Transverse colon (tissue), 4 donors: ENCODE results near the gene CRISP2. TPM values are rescaled to one million over a fixed set of nuclear protein-coding genes. Genes with fewer than 3 reads are reported as not detected.
"Not testable (repeated sequence)": the region's sequence is repeated elsewhere in the genome, so short reads cannot be mapped to it uniquely, and the experiment has no call there.

Source experiments
- DNase-seq: peaks from one replicate; pipeline ENCODE4 v3.0.0-alpha.2; 2019
- H3K27ac ChIP-seq, 4 donors: fragments of 200-600 bp; sonication (generic); 2 replicates each; pipeline ENCODE4 v1.5.1; 2016 to 2018; ENCODE audit warnings: inconsistent platforms in 4 of 4
- H3K27me3 ChIP-seq: fragments of 200-600 bp; sonication (generic); 2 replicates; pipeline ENCODE4 v1.5.1; 2017; ENCODE audit warnings: inconsistent platforms
- H3K36me3 ChIP-seq, 4 donors: fragments of 200-600 bp; sonication (generic); 2 replicates each; pipeline ENCODE4 v1.5.1; 2017 to 2019; ENCODE audit warnings: inconsistent platforms in 4 of 4
- H3K4me1 ChIP-seq, 4 donors: fragments of 200-600 bp; sonication (generic); 2 replicates each; pipeline ENCODE4 v1.5.1; 2017 to 2020; ENCODE audit warnings: inconsistent platforms in 4 of 4
- H3K4me3 ChIP-seq, 4 donors: fragments of 200-600 bp; sonication (generic); 1 replicate in 1 of 4; 2 replicates in 3 of 4; pipeline versions ENCODE4 v1.5.1 to v1.6.1; 2017 to 2019; ENCODE audit warnings: inconsistent platforms in 4 of 4
- H3K9me3 ChIP-seq, 2 donors: fragments of 200-600 bp; sonication (generic); 2 replicates each; pipeline ENCODE4 v1.5.1; 2017 to 2019; ENCODE audit warnings: inconsistent platforms in 2 of 2
- CTCF ChIP-seq, 5 experiments: fragments of 200-600 bp in 3 of 5; fragments of 450-650 bp in 2 of 5; sonication (generic) in 3 of 5; IDR thresholded peaks; 1 replicate in 2 of 5; 2 replicates in 3 of 5; pipeline ENCODE4 v1.5.1; 2016 to 2017; ENCODE audit warnings: antibody characterized with exemption in 5 of 5, inconsistent platforms in 3 of 5, mild to moderate bottlenecking in 2 of 5, moderate library complexity in 1 of 5
- EP300 ChIP-seq: sonication (generic); formaldehyde crosslinking; IDR thresholded peaks from one replicate; pipeline ENCODE4 v1.6.1; 2017; ENCODE audit warnings: antibody characterized with exemption, low read depth
- POLR2A ChIP-seq: fragments of 450-650 bp; IDR thresholded peaks from one replicate; pipeline ENCODE4 v1.6.1; 2016; ENCODE audit warnings: antibody characterized with exemption, mild to moderate bottlenecking, moderate library complexity
- POLR2AphosphoS5 ChIP-seq, 3 donors: sonication (generic); formaldehyde crosslinking; IDR thresholded peaks; one replicate each; pipeline ENCODE4 v1.6.1; 2016; ENCODE audit warnings: antibody characterized with exemption in 3 of 3
- WGBS, 2 donors: methylation state at CpG; one replicate each; pipeline ENCODE4 v1.1.5; 2018; ENCODE audit warnings: low coverage in 1 of 2; 5-methylcytosine and 5-hydroxymethylcytosine counted together
- in situ Hi-C, 4 donors: fragments of 200-750 bp; cut with MboI; loops; one replicate each; pipeline versions ENCODE4 v1.15.0 to v1.15.1; 2017; ENCODE audit warnings: low sequenced_read_pairs in 3 of 4, low pct_ligation_motif_present in 1 of 4, low pct_unique_long_range_greater_than_20kb in 1 of 4
- intact Hi-C: fragments of 100-400 bp; cut with DNase I; formaldehyde crosslinking; loops from one replicate; pipeline ENCODE4 v1.15.1; 2023; ENCODE audit warnings: low total_unique reads
- total RNA-seq, 4 donors: library from RNA; depleted of rRNA; stranded (reverse); fragments of >200 nt; gene quantifications; one replicate each; pipeline ENCODE4 v1.1.0, GENCODE V29; 2016

Gene CRISP2
- total RNA-seq, 4 donors from 2014 or later: not detected

DNA sequence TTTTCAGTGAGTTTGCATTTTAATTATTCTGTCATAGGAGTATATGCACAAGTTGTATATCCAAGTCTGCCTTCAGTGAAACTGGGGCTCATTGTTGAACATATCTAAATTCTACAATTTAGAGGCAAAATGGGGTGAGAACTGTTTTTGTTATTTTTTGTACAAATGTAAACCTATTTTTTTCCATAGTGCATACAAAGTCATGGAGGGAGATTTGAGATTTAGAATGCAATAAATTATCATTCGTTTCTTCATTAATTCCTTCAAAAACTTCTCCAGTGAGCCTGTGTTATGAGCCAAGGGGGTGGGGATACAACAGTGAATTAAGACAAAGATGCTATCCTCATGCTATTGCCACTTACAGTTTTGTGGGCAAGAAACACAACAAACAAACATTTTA is 46.9 kb downstream of the CRISP2 start:
- WGBS, 2 donors: 33 to 41% methylated on average over 1 of the region's 1 CpG
- Histone ChIP-seq H3K4me3 (no peak overlapping the region), H3K27me3 (no peaks in the 10 kb centered on the region), H3K9me3 (no peaks in the 10 kb centered on the region), H3K4me1 (no peaks in the 10 kb centered on the region), H3K27ac (no peak overlapping the region), H3K36me3 (no peaks in the 10 kb centered on the region)
- intact Hi-C loops: no loop called here
- in situ Hi-C loops: no loop called here
- no peak for DNase-seq
- TF ChIP-seq EP300: no peak

- DNase-seq: no peak
- no peak for TF ChIP-seq POLR2AphosphoS5 (IDR thresholded peaks at IDR 0.05)
- no peak for TF ChIP-seq EP300
- no peak for TF ChIP-seq POLR2A
- no peak for TF ChIP-seq CTCF (IDR thresholded peaks at IDR 0.05)
- Histone ChIP-seq H3K4me3 (no peak overlapping the region), H3K4me1 (no peaks in the 10 kb centered on the region), H3K27me3 (no peaks in the 10 kb centered on the region), H3K36me3 (no peaks in the 10 kb centered on the region), H3K27ac (no peak overlapping the region), H3K9me3 (no peaks in the 10 kb centered on the region)
- in situ Hi-C loops (no loop called here), intact Hi-C loops (no loop called here)
- 62 to 79% methylated on average over 3 of the region's 3 CpGs for WGBS, 2 donors
Observed at GRCh38 chr6:49664817-49665216, 48.5 kb downstream of the CRISP2 start.

DNA sequence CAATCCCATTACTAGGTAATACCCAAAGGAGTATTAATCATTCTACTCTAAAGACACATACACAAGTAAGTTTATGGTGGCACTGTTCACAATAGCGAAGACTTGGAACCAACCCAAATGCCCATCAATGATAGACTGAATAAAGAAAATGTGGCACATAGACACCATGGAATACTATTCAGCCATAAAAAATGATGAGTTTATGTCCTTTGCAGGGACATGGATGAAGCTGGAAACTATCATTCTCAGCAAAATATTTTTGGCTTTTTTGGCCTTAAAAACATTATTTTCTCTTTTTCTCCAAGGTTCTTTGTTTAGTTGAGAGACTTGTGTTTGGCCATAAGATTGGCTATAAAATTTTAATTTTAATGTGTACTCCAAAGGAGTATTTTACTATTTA is 49.3 kb downstream of the CRISP2 start:
- H3K27ac ChIP-seq, in situ Hi-C loops, DNase-seq, H3K4me1 ChIP-seq, intact Hi-C loops, H3K4me3 ChIP-seq, H3K27me3 ChIP-seq, H3K36me3 ChIP-seq, H3K9me3 ChIP-seq: not testable (repeated sequence)
- 83 to 87% methylated on average over 1 of the region's 1 CpG for WGBS, 2 donors

DNA sequence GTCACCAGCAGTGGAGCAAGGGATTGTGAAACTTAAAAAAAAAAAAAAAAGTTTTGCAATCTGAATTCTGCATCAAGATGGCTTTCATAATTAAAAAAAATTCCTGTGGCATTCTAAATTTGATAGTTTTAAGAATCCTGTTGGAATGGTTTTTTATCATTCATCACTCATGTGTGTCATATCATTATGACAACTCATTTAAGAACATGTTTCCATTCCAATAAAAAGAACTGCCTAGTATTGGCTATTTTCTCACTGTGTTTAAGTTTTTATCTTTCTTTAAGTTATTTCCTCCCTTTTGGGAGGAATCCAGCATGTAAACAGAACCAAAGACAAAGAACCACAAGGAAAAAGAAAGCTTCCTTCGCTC is 50.5 kb downstream of the CRISP2 start:
- Histone ChIP-seq H3K9me3 (no peaks in the 10 kb centered on the region), H3K4me3 (no peak overlapping the region), H3K36me3 (no peaks in the 10 kb centered on the region), H3K4me1 (no peaks in the 10 kb centered on the region), H3K27me3 (no peaks in the 10 kb centered on the region), H3K27ac (no peak overlapping the region)
- in situ Hi-C loops (no loop called here), intact Hi-C loops (no loop called here)
- DNase-seq: no peak
- TF ChIP-seq CTCF (IDR thresholded peaks at IDR 0.05): no peak
- no peak for TF ChIP-seq POLR2AphosphoS5 (IDR thresholded peaks at IDR 0.05)
- no peak for TF ChIP-seq EP300
- no peak for TF ChIP-seq POLR2A
- WGBS, 2 donors: 26 to 30% methylated on average over 1 of the region's 1 CpG

GRCh38 chr6:49662231-49662891 is 51.0 kb downstream of the CRISP2 start:
- DNase-seq: no peak
- WGBS, 2 donors: 66 to 85% methylated on average over 1 of the region's 1 CpG
- TF ChIP-seq CTCF (IDR thresholded peaks at IDR 0.05) (no peak), EP300 (no peak), POLR2AphosphoS5 (IDR thresholded peaks at IDR 0.05) (no peak), POLR2A (no peak)
- in situ Hi-C loops (no loop called here), intact Hi-C loops (no loop called here)
- no peaks in the 10 kb centered on the region for H3K9me3 ChIP-seq
- no peak overlapping the region for H3K4me3 ChIP-seq
- no peaks in the 10 kb centered on the region for H3K4me1 ChIP-seq
- no peaks in the 10 kb centered on the region for H3K27me3 ChIP-seq
- H3K36me3 ChIP-seq: no peaks in the 10 kb centered on the region
- H3K27ac ChIP-seq: no peak overlapping the region
